ENCODE measurements around the gene MALRD1.

DNA sequence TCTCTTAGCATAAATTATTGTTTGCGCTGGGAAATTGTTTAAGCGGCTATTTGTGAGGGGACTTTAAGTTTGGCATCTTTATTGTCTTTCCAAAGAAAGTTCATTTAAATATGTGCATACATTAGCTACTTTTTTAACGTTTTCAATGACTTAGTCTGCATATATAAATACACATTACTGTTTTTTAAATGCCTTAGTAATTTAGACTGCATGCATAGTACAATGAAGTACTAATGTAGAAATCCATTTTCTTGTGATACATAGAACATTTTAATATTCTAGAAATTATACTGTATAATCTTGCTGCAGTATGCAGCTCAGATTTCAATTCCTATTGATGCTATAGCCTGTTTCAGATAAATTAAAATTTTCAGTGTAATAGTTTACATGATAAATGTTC lies 325.4 kb downstream of the MALRD1 start:
- no peak for TF ChIP-seq CTCF (IDR thresholded peaks at IDR 0.05)
- no peak for TF ChIP-seq POLR2A (IDR thresholded peaks at IDR 0.05)

All from lower leg skin (tissue), 3 donors.